OCI-LY7 (cell line): ENCODE measurements around the gene MYO18A. TPM values are rescaled to one million over a fixed set of nuclear protein-coding genes. Genes with fewer than 3 reads are reported as not detected.

Experiments used
- BruUV-seq: library from RNA; stranded (reverse); fragments of 400-500 nt; replicated peaks from 2 replicates; lab custom pipeline; 2021; lab: Mats Ljungman, UMichigan
- CTCF ChIA-PET: fragments of 300-600 bp; sonication (Branson Sonifier 250); formaldehyde crosslinking; loops from one replicate; lab custom pipeline; 2022; ENCODE audit warnings: antibody characterized with exemption; ENCODE audit not compliant: unreplicated experiment; lab: Charles Lee
- POLR2A ChIA-PET: fragments of 300-600 bp; sonication (Branson Sonifier 250); formaldehyde crosslinking; loops from one replicate; lab custom pipeline; 2022; ENCODE audit warnings: antibody characterized with exemption; lab: Charles Lee
- DNase-seq: peaks from one replicate; pipeline ENCODE4 v3.0.0-alpha.2; 2015; ENCODE audit warnings: low spot score
- H2AFZ ChIP-seq: fragments of 200-600 bp; sonication (generic), shearing (Covaris generic); 2 replicates; pipeline ENCODE4 v1.6.1; 2014; ENCODE audit warnings: mild to moderate bottlenecking, antibody characterized with exemption, low read length, moderate library complexity
- H3K27ac ChIP-seq: fragments of 200-600 bp; sonication (generic); 2 replicates; pipeline ENCODE4 v1.5.1; 2014; ENCODE audit warnings: mixed run types, low read depth, mild to moderate bottlenecking, moderate library complexity, low read length, inconsistent platforms; ENCODE audit not compliant: poor library complexity, severe bottlenecking
- H3K36me3 ChIP-seq: fragments of 200-600 bp; sonication (generic); 2 replicates; pipeline ENCODE4 v1.6.1; 2014; ENCODE audit warnings: mild to moderate bottlenecking, antibody characterized with exemption, low read length, moderate library complexity, mixed read lengths; ENCODE audit not compliant: insufficient read depth
- H3K4me1 ChIP-seq: fragments of 200-600 bp; sonication (generic); 2 replicates; pipeline ENCODE4 v1.5.1; 2014; ENCODE audit warnings: mild to moderate bottlenecking, low read length; ENCODE audit not compliant: insufficient read depth, poor library complexity, severe bottlenecking
- H3K4me2 ChIP-seq: fragments of 200-600 bp; sonication (generic); 2 replicates; pipeline ENCODE4 v1.6.1; 2014; ENCODE audit warnings: mild to moderate bottlenecking, low read length
- H3K4me3 ChIP-seq: fragments of 200-600 bp; sonication (generic); 2 replicates; pipeline ENCODE4 v1.5.1; 2014; ENCODE audit warnings: mild to moderate bottlenecking, low read depth, low read length; ENCODE audit not compliant: poor library complexity, severe bottlenecking
- H3K79me2 ChIP-seq: fragments of 200-600 bp; sonication (generic); 2 replicates; pipeline ENCODE4 v1.6.1; 2016; ENCODE audit warnings: low read depth, mild to moderate bottlenecking, low read length, moderate library complexity, mixed read lengths; ENCODE audit not compliant: insufficient read depth
- H3K9me2 ChIP-seq: fragments of 200-600 bp; sonication (generic); 2 replicates; pipeline ENCODE4 v1.6.1; 2016; ENCODE audit warnings: mild to moderate bottlenecking, low read length, mixed read lengths; ENCODE audit not compliant: insufficient read depth
- H3K9me3 ChIP-seq: fragments of 200-600 bp; sonication (generic); 2 replicates; pipeline ENCODE4 v1.6.1; 2014; ENCODE audit warnings: mild to moderate bottlenecking, mixed run types, low read length, mixed read lengths
- H4K20me1 ChIP-seq: fragments of 200-600 bp; sonication (generic); 2 replicates; pipeline ENCODE4 v1.6.1; 2014; ENCODE audit warnings: mild to moderate bottlenecking, antibody characterized with exemption, low read length, moderate library complexity, mixed read lengths; ENCODE audit not compliant: insufficient read depth
- EZH2phosphoT487 ChIP-seq: fragments of 200-600 bp; sonication (generic); IDR thresholded peaks from 2 replicates; pipeline ENCODE4 v1.6.1; 2018; ENCODE audit warnings: low read depth, borderline replicate concordance, mild to moderate bottlenecking, mixed run types, antibody characterized with exemption, low read length, moderate library complexity, mixed read lengths
- intact Hi-C: fragments of 100-400 bp; cut with micrococcal nuclease; formaldehyde crosslinking; loops from one replicate; pipeline ENCODE4 v1.10.0; 2022; ENCODE audit not compliant: unreplicated experiment
- total RNA-seq, 2 experiments: library from RNA; depleted of rRNA in 1 of 2; stranded (reverse); fragments of >200 nt in 1 of 2; shearing (Covaris generic) in 1 of 2; gene quantifications; 2 replicates each; pipeline ENCODE4 v1.2.3, GENCODE V29; 2014 to 2022
- TF ChIP-seq, protein P1 (sequence below): fragments of 200-600 bp; sonication (generic); conservative IDR thresholded peaks from 2 replicates; pipeline ENCODE4 v1.5.1; 2014; ENCODE audit warnings: mild to moderate bottlenecking, antibody characterized with exemption, low read length, moderate library complexity, mixed read lengths

MYO18A gene
- total RNA-seq, 2 experiments from 2014 or later, result 124 to 128 TPM

- H3K4me3 ChIP-seq, result no peak overlapping the region
- no TSS peak for BruUV-seq
- CTCF ChIA-PET, result no interaction called here
- no peak overlapping the region for H3K27ac ChIP-seq
- H3K4me2 ChIP-seq, result no peak overlapping the region
- H3K79me2 ChIP-seq, result no peaks in the 10 kb centered on the region
- no peaks in the 10 kb centered on the region for H3K4me1 ChIP-seq
- POLR2A ChIA-PET, result no interaction called here
- TF ChIP-seq EZH2phosphoT487, result no peak
- TF ChIP-seq, protein P1, sequence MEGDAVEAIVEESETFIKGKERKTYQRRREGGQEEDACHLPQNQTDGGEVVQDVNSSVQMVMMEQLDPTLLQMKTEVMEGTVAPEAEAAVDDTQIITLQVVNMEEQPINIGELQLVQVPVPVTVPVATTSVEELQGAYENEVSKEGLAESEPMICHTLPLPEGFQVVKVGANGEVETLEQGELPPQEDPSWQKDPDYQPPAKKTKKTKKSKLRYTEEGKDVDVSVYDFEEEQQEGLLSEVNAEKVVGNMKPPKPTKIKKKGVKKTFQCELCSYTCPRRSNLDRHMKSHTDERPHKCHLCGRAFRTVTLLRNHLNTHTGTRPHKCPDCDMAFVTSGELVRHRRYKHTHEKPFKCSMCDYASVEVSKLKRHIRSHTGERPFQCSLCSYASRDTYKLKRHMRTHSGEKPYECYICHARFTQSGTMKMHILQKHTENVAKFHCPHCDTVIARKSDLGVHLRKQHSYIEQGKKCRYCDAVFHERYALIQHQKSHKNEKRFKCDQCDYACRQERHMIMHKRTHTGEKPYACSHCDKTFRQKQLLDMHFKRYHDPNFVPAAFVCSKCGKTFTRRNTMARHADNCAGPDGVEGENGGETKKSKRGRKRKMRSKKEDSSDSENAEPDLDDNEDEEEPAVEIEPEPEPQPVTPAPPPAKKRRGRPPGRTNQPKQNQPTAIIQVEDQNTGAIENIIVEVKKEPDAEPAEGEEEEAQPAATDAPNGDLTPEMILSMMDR, result no peak
- H3K36me3 ChIP-seq, result no peaks in the 10 kb centered on the region
- H2AFZ ChIP-seq, result no peak overlapping the region
- H3K9me3 ChIP-seq, result no peaks in the 10 kb centered on the region
- intact Hi-C loops, result no loop called here
- H3K9me2 ChIP-seq, result no peaks in the 10 kb centered on the region
- H4K20me1 ChIP-seq, result no peaks in the 10 kb centered on the region
- no peak for DNase-seq
Measured at GRCh38 chr17:29070781-29071180, 109.4 kb downstream of the MYO18A start.

- no peak overlapping the region for H3K4me3 ChIP-seq
- H3K27ac ChIP-seq, result no peak overlapping the region
- no peak overlapping the region for H2AFZ ChIP-seq
- H3K36me3 ChIP-seq, result no peaks in the 10 kb centered on the region
- TF ChIP-seq, protein P1, result no peak
- H3K4me2 ChIP-seq, result no peak overlapping the region
- H3K79me2 ChIP-seq, result no peaks in the 10 kb centered on the region
- CTCF ChIA-PET, result no interaction called here
- BruUV-seq, result no TSS peak
- intact Hi-C loops, result no loop called here
- POLR2A ChIA-PET, result no interaction called here
- H3K9me2 ChIP-seq, result no peaks in the 10 kb centered on the region
- no peak for DNase-seq
- H3K9me3 ChIP-seq, result no peaks in the 10 kb centered on the region
- no peaks in the 10 kb centered on the region for H3K4me1 ChIP-seq
- no peaks in the 10 kb centered on the region for H4K20me1 ChIP-seq
Measured at GRCh38 chr17:29070308-29070707, 109.9 kb downstream of the MYO18A start.

DNA sequence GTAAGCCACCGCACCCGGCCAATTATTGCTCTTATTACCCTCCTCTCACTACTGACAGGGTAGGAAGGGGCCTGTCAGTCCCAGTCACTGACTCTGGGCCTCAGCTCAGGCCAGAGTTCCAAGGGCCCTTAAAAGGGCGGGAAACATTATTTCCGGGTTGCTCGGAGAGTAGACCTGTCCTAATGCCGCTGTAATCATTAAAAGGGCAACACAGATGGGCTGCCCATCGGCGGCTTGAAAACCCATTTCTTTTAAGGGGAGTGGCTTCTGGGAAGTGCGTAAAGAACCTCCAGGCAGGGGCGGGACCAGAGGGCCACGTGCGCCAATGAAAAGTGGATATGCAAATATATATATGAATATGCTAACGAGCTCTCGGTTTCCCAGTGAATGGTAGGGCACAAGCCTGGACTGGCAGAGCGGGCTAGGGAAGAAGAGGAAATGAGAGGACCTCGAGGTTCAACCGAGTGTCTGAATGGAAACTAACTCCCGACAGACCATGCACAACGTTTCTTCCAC, 110.6 kb downstream of the MYO18A start:
- no peak overlapping the region for H3K4me3 ChIP-seq
- H3K27ac ChIP-seq, result no peak overlapping the region
- H4K20me1 ChIP-seq, result no peaks in the 10 kb centered on the region
- no peak overlapping the region for H3K4me2 ChIP-seq
- no peaks in the 10 kb centered on the region for H3K9me3 ChIP-seq
- BruUV-seq, result no TSS peak
- no peaks in the 10 kb centered on the region for H3K4me1 ChIP-seq
- no peak overlapping the region for H2AFZ ChIP-seq
- intact Hi-C loops, result no loop called here
- no peaks in the 10 kb centered on the region for H3K36me3 ChIP-seq
- ChIA-PET POLR2A (no interaction called here), CTCF (no interaction called here)
- TF ChIP-seq EZH2phosphoT487, result no peak
- TF ChIP-seq, protein P1, result no peak
- H3K9me2 ChIP-seq, result no peaks in the 10 kb centered on the region
- H3K79me2 ChIP-seq, result no peaks in the 10 kb centered on the region
- DNase-seq, result no peak
